HG02943 (cell line): ENCODE measurements around the gene EGR1.
"Not testable (repeated sequence)": the region's sequence is repeated elsewhere in the genome, so short reads cannot be mapped to it uniquely, and the experiment has no call there.

Source experiments
- ATAC-seq: cut with Tn5 transposase; IDR thresholded peaks from one replicate; pipeline ENCODE4 v1.9.1; 2021; ENCODE audit warnings: mild to moderate bottlenecking, low read depth, moderate library complexity; ENCODE audit not compliant: unreplicated experiment

The EGR1 gene

DNA sequence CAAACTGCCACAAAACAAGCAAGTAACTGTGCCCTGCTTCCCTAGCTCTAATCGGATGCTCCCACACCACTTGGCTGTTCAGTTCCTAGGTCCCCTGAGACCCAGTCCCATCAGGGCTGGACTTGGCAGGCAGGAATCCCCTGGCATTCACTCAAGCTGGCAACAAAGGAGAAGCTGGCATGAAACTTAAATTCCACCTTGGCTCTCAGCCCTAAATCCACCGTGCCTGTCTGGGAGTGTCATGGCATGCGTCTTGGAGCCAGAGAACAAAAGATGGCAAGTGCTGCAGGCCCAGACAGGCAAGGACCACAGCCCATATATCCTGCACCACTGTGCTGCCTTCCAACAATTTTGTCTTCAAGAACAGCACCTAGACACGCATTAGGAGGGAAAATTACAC lies 39.5 kb downstream of the EGR1 start:
- no peak for ATAC-seq

DNA sequence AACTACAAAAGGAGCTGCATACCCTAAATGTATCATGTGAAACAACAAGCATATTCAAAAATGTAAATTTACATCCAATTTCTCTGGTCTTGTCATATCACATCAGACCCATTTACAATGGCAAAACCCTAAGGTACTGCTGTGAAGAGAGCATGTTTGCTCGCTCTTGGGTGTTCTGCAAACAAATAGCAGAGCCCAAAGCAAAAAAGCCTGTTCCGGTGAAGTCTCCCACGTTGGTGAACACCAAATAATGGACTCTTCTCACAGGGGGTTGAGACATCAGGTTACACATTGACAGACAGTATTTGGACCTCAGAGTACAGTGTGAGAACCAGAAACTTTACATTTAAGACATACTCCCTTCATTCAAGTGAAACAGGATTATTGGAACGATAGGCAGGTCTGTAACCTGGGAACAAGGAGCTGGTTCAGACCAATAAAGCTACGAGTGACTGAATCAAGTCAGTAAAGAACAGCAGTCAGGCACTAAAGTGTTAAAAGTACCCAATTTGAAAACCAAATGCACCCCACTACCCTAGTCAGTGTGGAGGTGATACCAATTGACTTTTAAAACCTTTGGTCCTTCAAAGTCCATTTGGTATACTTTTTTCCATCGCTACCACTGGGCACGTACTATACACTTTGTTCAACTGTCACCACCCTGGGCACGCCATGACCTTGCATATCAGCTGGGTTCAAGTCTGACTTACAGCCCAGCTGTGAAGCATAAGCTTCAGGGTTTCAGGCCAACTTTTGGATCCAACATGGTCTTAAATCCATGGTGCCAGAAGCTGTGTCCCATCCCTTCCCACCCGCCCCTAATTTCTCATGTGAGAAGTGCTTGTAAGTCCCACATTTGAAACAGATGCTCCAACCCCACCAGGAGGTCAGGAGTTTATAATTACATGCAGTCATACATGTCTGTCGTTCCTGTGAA lies 41.4 kb downstream of the EGR1 start:
- no peak for ATAC-seq

GRCh38 chr5:138507485-138507884 lies 42.2 kb downstream of the EGR1 start:
- ATAC-seq = not testable (repeated sequence)

DNA sequence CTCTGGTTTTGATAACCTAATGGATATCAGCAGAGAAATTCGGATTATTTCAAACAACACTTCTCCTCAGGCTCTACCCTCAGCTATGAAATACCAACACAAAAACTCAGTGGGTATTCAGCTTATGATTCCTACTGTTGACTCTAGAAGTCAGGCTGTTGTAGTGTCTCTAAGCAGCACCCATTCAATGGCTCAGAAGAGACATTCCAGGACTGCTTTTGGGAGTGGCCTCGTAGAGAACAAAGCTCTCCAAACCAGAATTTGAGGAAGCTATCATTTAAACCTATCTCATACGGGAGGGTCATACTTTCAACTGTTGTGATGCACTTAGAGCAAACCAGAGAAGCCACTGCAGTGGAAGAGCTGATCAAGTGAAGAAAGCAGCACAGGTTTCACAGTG lies 43.7 kb downstream of the EGR1 start:
- no peak for ATAC-seq

DNA sequence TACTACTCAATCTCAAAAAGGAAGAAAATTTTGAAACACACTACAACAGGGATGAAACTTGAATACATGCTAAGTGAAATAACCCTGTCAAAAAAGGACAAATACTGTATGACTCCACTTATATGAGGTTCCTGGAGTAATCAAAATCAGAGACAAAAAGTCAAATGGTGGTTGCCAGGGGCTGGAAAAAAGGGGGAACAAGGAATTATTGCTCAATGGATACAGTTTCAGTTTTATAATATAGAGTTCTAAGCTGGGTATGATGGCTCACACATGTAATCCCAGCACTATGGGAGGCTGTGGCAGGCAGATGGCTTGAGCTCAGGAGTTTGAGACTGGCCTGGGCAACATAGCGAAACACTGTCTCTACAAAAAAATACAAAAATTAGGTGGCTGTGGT lies 48.7 kb downstream of the EGR1 start:
- ATAC-seq = no peak

GRCh38 chr5:138515556-138516245 lies 50.4 kb downstream of the EGR1 start:
- ATAC-seq = no peak

- ATAC-seq = no peak
Measured at GRCh38 chr5:138517437-138517836, 52.2 kb downstream of the EGR1 start.
